GM12878 (cell line): ENCODE results near the gene AK5. TPM values are rescaled to one million over a fixed set of nuclear protein-coding genes. Genes with fewer than 3 reads are reported as not detected.

Experiments
- ATAC-seq: fragments of 200-7000 bp; cut with Tn5 transposase; 3 replicates; pipeline ENCODE4 v1.9.1; 2020; ENCODE audit warnings: mild to moderate bottlenecking, moderate library complexity
- BruUV-seq: library from RNA; stranded (reverse); fragments of 400-500 nt; replicated peaks from 2 replicates; lab custom pipeline; 2021; lab: Mats Ljungman, UMichigan
- CTCF ChIA-PET: fragments of 300-600 bp; sonication (Branson Sonifier 250); formaldehyde crosslinking; extraction: SDS; loops from one replicate; lab custom pipeline; 2021; ENCODE audit warnings: inconsistent platforms; lab: Yijun Ruan, JAX
- POLR2A ChIA-PET: fragments of 350-600 bp; formaldehyde crosslinking; extraction: SDS; loops from one replicate; lab custom pipeline; 2021; ENCODE audit warnings: inconsistent platforms; lab: Charles Lee
- RAD21 ChIA-PET: fragments of 300-600 bp; sonication (Branson Sonifier 250); formaldehyde crosslinking; loops from one replicate; lab custom pipeline; 2023; ENCODE audit warnings: antibody characterized with exemption; ENCODE audit not compliant: unreplicated experiment; lab: Charles Lee
- SMC1A ChIA-PET: fragments of 300-600 bp; sonication (Branson Sonifier 250); formaldehyde crosslinking; loops from one replicate; lab custom pipeline; 2023; ENCODE audit not compliant: unreplicated experiment, uncharacterized antibody; lab: Charles Lee
- DNase-seq: peaks from one replicate; pipeline ENCODE4 v3.0.0-alpha.2; 2011; ENCODE audit warnings: low read depth, low spot score
- FAIRE-seq: peaks from 3 replicates; lab custom pipeline; 2011; peaks lifted over from hg19 to GRCh38; lab: Jason Lieb, UNC
- H2AFZ ChIP-seq: 2 replicates; pipeline ENCODE4 v1.6.0; 2011; ENCODE audit warnings: low read depth, low read length, control low read depth; ENCODE audit not compliant: control insufficient read depth
- H3K27ac ChIP-seq: 2 replicates; pipeline ENCODE4 v1.5.1; 2011; ENCODE audit warnings: control low read depth; ENCODE audit not compliant: control insufficient read depth, insufficient read depth
- H3K27me3 ChIP-seq, 2 experiments: replicated peaks in 1 of 2; 2 replicates each; pipeline versions ENCODE4 v1.6.0 to v1.6.1; 2011; ENCODE audit warnings: low read length in 1 of 2; ENCODE audit not compliant: control insufficient read depth in 2 of 2, insufficient read depth in 2 of 2
- H3K36me3 ChIP-seq, 2 experiments: 2 replicates each; pipeline ENCODE4 v1.5.1; 2011; ENCODE audit warnings: low read length in 1 of 2; ENCODE audit not compliant: control insufficient read depth in 2 of 2, insufficient read depth in 2 of 2
- H3K4me1 ChIP-seq: 2 replicates; pipeline ENCODE4 v1.6.1; 2011; ENCODE audit warnings: mild to moderate bottlenecking, low read length, moderate library complexity, mixed read lengths; ENCODE audit not compliant: control insufficient read depth, insufficient read depth
- H3K4me2 ChIP-seq: 2 replicates; pipeline ENCODE4 v1.6.0; 2011; ENCODE audit warnings: control low read depth; ENCODE audit not compliant: control insufficient read depth, insufficient read depth
- H3K4me3 ChIP-seq: fragments of 200-600 bp; sonication (generic); 2 replicates; pipeline ENCODE4 v1.5.1; 2016
- H3K79me2 ChIP-seq: 2 replicates; pipeline ENCODE4 v1.6.0; 2011; ENCODE audit warnings: low read length; ENCODE audit not compliant: control insufficient read depth, insufficient read depth
- H3K9ac ChIP-seq: 2 replicates; pipeline ENCODE4 v1.8.0; 2011; ENCODE audit warnings: low read length, control low read depth, mixed read lengths; ENCODE audit not compliant: control insufficient read depth, insufficient read depth
- H3K9me3 ChIP-seq: replicated peaks from 3 replicates; pipeline ENCODE4 v1.5.1; 2011; ENCODE audit warnings: mild to moderate bottlenecking, low read length; ENCODE audit not compliant: control insufficient read depth, insufficient read depth
- H4K20me1 ChIP-seq: 2 replicates; pipeline ENCODE4 v1.6.0; 2011; ENCODE audit not compliant: control insufficient read depth, insufficient read depth
- CBFB ChIP-seq: IDR thresholded peaks from 2 replicates; pipeline ENCODE4 v1.6.1; 2016; ENCODE audit warnings: antibody characterized with exemption, low read depth
- MTA3 ChIP-seq: IDR thresholded peaks from 2 replicates; pipeline ENCODE4 v1.6.1; 2012; ENCODE audit warnings: low read length, inconsistent platforms, borderline replicate concordance
- PAX8 ChIP-seq: fragments of 450-650 bp; IDR thresholded peaks from 2 replicates; pipeline ENCODE4 v1.6.1; 2017; ENCODE audit warnings: mild to moderate bottlenecking, moderate library complexity
- TBL1XR1 ChIP-seq: IDR thresholded peaks from 2 replicates; pipeline ENCODE4 v1.6.1; 2012; ENCODE audit warnings: low read depth, low read length, improper control_type of control experiment
- WGBS: methylation state at CpG from one replicate; pipeline ENCODE4 v1.1.6; 2016; ENCODE audit warnings: low lambda C conversion rate; ENCODE audit not compliant: insufficient replicate concordance, insufficient coverage; ENCODE audit errors: missing lambda C conversion rate; 5-methylcytosine and 5-hydroxymethylcytosine counted together
- in situ Hi-C: fragments of 300-500 bp; cut with MboI; formaldehyde crosslinking; loops from 9 replicates; pipeline ENCODE4 v1.14.3; 2018; ENCODE audit warnings: mixed read lengths
- intact Hi-C: fragments of 100-400 bp; cut with micrococcal nuclease; formaldehyde crosslinking; loops from one replicate; pipeline ENCODE4 v1.14.2; 2022; ENCODE audit not compliant: unreplicated experiment
- polyA plus RNA-seq, 11 experiments: library from polyadenylated mRNA; depleted of rRNA in 4 of 11; unstranded in 6 of 11; stranded (reverse) in 5 of 11; fragments of >200 nt; fragmentation: Nextera tagmentation in 4 of 11; fragmentation: Illumina TruSeq in 1 of 11; extraction: Ambion mirVana in 4 of 11; extraction: Trizol in 1 of 11; gene quantifications; 1 replicate in 1 of 11; 2 replicates in 10 of 11; pipeline versions ENCODE4 v1.2.1 to v1.2.3, GENCODE V29; 2011 to 2016; ENCODE audit warnings: inconsistent platforms in 2 of 11, missing spikeins in 2 of 11, low read depth in 1 of 11
- total RNA-seq, 4 experiments: library from RNA; depleted of rRNA in 3 of 4; stranded (reverse); fragments of >200 nt in 3 of 4; fragmentation: Illumina TruSeq in 1 of 4; extraction: Trizol in 1 of 4; gene quantifications; 2 replicates each; pipeline versions ENCODE4 v1.2.1 to v1.2.3, GENCODE V29; 2013 to 2021
- TF ChIP-seq, protein P1 (sequence below): IDR thresholded peaks from 2 replicates; pipeline ENCODE4 v1.6.1; 2012; ENCODE audit warnings: improper control_type of control experiment, low read depth, low read length; ENCODE audit not compliant: insufficient replicate concordance
- TF ChIP-seq, protein P2 (sequence below): IDR thresholded peaks from 2 replicates; pipeline ENCODE4 v1.6.1; 2012; ENCODE audit warnings: low read length, inconsistent platforms

AK5 gene
- total and polyA plus RNA-seq, 10 of the 15 experiments (the other 5 are each of a cell fraction or from before 2014, with no cell fraction given), result 0.08 to 0.33 TPM; not detected in 8

DNA sequence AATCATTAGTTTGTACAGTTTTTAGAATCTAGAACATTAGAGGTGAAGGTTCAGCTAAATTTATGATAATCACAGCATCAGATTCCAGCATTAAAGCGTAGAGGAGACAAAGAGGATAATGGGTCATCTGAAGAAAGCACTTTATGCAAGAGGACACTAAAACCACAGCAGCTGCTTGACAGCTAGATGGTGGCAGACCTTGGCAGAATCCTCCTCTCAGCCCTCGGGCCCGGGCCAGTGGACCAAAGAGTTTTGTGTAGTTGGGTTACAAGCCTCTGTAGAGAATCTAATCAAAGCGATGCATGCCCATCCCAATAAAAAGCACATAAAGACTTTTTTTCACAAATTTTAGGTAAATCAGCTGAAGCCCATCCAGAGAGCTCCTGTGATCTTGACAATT lies 59.4 kb downstream of the AK5 start:
- intact Hi-C loops (no loop called here), in situ Hi-C loops (no loop called here)
- no peak overlapping the region for H3K27ac ChIP-seq
- SMC1A ChIA-PET, result no interaction called here
- BruUV-seq, result no TSS peak
- no peaks in the 10 kb centered on the region for H3K79me2 ChIP-seq
- ATAC-seq, result no peak
- no peak overlapping the region for H2AFZ ChIP-seq
- POLR2A ChIA-PET, result no interaction called here
- WGBS, result 7% methylated on average over 4 of the region's 4 CpGs
- no peaks in the 10 kb centered on the region for H3K9me3 ChIP-seq
- CTCF ChIA-PET, result interaction anchor here (0.8 kb wide), 1 partner anchor 11 kb away, joined by 3 read pairs; no protein-coding TSS in a partner anchor
- H4K20me1 ChIP-seq, result no peaks in the 10 kb centered on the region
- no peaks in the 10 kb centered on the region for H3K36me3 ChIP-seq
- H3K4me3 ChIP-seq, result no peak overlapping the region
- H3K27me3 ChIP-seq, result no peaks in the 10 kb centered on the region
- no peaks in the 10 kb centered on the region for H3K4me1 ChIP-seq
- RAD21 ChIA-PET, result no interaction called here
- H3K4me2 ChIP-seq, result no peak overlapping the region
- TF ChIP-seq CBFB (no peak), PAX8 (no peak), TBL1XR1 (no peak), MTA3 (no peak)
- TF ChIP-seq, protein P1, sequence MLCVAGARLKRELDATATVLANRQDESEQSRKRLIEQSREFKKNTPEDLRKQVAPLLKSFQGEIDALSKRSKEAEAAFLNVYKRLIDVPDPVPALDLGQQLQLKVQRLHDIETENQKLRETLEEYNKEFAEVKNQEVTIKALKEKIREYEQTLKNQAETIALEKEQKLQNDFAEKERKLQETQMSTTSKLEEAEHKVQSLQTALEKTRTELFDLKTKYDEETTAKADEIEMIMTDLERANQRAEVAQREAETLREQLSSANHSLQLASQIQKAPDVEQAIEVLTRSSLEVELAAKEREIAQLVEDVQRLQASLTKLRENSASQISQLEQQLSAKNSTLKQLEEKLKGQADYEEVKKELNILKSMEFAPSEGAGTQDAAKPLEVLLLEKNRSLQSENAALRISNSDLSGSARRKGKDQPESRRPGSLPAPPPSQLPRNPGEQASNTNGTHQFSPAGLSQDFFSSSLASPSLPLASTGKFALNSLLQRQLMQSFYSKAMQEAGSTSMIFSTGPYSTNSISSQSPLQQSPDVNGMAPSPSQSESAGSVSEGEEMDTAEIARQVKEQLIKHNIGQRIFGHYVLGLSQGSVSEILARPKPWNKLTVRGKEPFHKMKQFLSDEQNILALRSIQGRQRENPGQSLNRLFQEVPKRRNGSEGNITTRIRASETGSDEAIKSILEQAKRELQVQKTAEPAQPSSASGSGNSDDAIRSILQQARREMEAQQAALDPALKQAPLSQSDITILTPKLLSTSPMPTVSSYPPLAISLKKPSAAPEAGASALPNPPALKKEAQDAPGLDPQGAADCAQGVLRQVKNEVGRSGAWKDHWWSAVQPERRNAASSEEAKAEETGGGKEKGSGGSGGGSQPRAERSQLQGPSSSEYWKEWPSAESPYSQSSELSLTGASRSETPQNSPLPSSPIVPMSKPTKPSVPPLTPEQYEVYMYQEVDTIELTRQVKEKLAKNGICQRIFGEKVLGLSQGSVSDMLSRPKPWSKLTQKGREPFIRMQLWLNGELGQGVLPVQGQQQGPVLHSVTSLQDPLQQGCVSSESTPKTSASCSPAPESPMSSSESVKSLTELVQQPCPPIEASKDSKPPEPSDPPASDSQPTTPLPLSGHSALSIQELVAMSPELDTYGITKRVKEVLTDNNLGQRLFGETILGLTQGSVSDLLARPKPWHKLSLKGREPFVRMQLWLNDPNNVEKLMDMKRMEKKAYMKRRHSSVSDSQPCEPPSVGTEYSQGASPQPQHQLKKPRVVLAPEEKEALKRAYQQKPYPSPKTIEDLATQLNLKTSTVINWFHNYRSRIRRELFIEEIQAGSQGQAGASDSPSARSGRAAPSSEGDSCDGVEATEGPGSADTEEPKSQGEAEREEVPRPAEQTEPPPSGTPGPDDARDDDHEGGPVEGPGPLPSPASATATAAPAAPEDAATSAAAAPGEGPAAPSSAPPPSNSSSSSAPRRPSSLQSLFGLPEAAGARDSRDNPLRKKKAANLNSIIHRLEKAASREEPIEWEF, result no peak
- TF ChIP-seq, protein P2, sequence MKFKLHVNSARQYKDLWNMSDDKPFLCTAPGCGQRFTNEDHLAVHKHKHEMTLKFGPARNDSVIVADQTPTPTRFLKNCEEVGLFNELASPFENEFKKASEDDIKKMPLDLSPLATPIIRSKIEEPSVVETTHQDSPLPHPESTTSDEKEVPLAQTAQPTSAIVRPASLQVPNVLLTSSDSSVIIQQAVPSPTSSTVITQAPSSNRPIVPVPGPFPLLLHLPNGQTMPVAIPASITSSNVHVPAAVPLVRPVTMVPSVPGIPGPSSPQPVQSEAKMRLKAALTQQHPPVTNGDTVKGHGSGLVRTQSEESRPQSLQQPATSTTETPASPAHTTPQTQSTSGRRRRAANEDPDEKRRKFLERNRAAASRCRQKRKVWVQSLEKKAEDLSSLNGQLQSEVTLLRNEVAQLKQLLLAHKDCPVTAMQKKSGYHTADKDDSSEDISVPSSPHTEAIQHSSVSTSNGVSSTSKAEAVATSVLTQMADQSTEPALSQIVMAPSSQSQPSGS, result no peak
- TF ChIP-seq, all 136 proteins: peak for 0
- FAIRE-seq, result no peak
- H3K9ac ChIP-seq, result no peak overlapping the region
- no peak for DNase-seq
